Neutrophil (primary cell): Measurements from ENCODE around the gene PRR16.

Source experiments
- H3K27ac ChIP-seq: fragments of 200-600 bp; sonication (generic); 2 replicates; pipeline ENCODE4 v1.5.1; 2016; ENCODE audit warnings: mild to moderate bottlenecking, moderate library complexity
- H3K27me3 ChIP-seq: fragments of 200-600 bp; sonication (generic); 2 replicates; pipeline ENCODE4 v1.6.0; 2016; ENCODE audit warnings: mild to moderate bottlenecking
- H3K36me3 ChIP-seq: fragments of 200-600 bp; sonication (generic); 2 replicates; pipeline ENCODE4 v1.5.1; 2017
- H3K4me1 ChIP-seq, 2 experiments: fragments of 200-600 bp in 1 of 2; sonication (generic) in 1 of 2; 1 replicate in 1 of 2; 2 replicates in 1 of 2; pipeline versions ENCODE4 v1.5.1 to v1.6.1; 2013 to 2016; ENCODE audit warnings: low read depth in 1 of 2, low read length in 1 of 2, mild to moderate bottlenecking in 1 of 2, moderate library complexity in 1 of 2; ENCODE audit not compliant: control insufficient read depth in 1 of 2, insufficient read depth in 1 of 2
- H3K4me3 ChIP-seq, 2 experiments: fragments of 200-600 bp in 1 of 2; sonication (generic) in 1 of 2; 1 replicate in 1 of 2; 2 replicates in 1 of 2; pipeline ENCODE4 v1.5.1; 2013 to 2016; ENCODE audit warnings: low read depth in 1 of 2, low read length in 1 of 2, mild to moderate bottlenecking in 1 of 2, moderate library complexity in 1 of 2
- H3K9me3 ChIP-seq: fragments of 200-600 bp; sonication (generic); 2 replicates; pipeline ENCODE4 v1.5.1; 2016
- CTCF ChIP-seq: fragments of 200-600 bp; sonication (generic); IDR thresholded peaks from 2 replicates; pipeline ENCODE4 v1.5.1; 2016; ENCODE audit warnings: antibody characterized with exemption

Gene PRR16

GRCh38 chr5:120550358-120550757, 86.3 kb downstream of the PRR16 start:
- Histone ChIP-seq H3K4me1 (no peaks in the 10 kb centered on the region), H3K4me3 (no peak overlapping the region), H3K9me3 (no peaks in the 10 kb centered on the region), H3K36me3 (no peaks in the 10 kb centered on the region), H3K27ac (no peak overlapping the region), H3K27me3 (no peaks in the 10 kb centered on the region)
- TF ChIP-seq CTCF = no peak

GRCh38 chr5:120552638-120553037, 88.5 kb downstream of the PRR16 start:
- H3K27ac ChIP-seq = no peak overlapping the region
- no peaks in the 10 kb centered on the region for H3K27me3 ChIP-seq
- H3K4me1 ChIP-seq = no peaks in the 10 kb centered on the region
- no peaks in the 10 kb centered on the region for H3K9me3 ChIP-seq
- H3K4me3 ChIP-seq = no peak overlapping the region
- TF ChIP-seq CTCF = no peak
- H3K36me3 ChIP-seq = no peaks in the 10 kb centered on the region

- no peak overlapping the region for H3K27ac ChIP-seq
- no peak for TF ChIP-seq CTCF
These were observed 91.2 kb downstream of the PRR16 start for GRCh38 chr5:120555345-120555744.

GRCh38 chr5:120564013-120564412, 99.9 kb downstream of the PRR16 start:
- Histone ChIP-seq H3K27ac (no peak overlapping the region), H3K27me3 (no peaks in the 10 kb centered on the region), H3K4me1 (no peaks in the 10 kb centered on the region), H3K4me3 (no peak overlapping the region), H3K9me3 (no peaks in the 10 kb centered on the region), H3K36me3 (no peaks in the 10 kb centered on the region)
- TF ChIP-seq CTCF = no peak

More at GRCh38 chr5:120555345-120555744, 91.2 kb downstream of the PRR16 start:
- no peak overlapping the region for H3K4me3 ChIP-seq
- no peaks in the 10 kb centered on the region for H3K27me3 ChIP-seq
- no peaks in the 10 kb centered on the region for H3K36me3 ChIP-seq
- no peaks in the 10 kb centered on the region for H3K9me3 ChIP-seq
- no peaks in the 10 kb centered on the region for H3K4me1 ChIP-seq

- H3K4me3 ChIP-seq = no peak overlapping the region
- no peak for TF ChIP-seq CTCF
- H3K27ac ChIP-seq = no peak overlapping the region
- H3K36me3 ChIP-seq = no peaks in the 10 kb centered on the region
- no peaks in the 10 kb centered on the region for H3K9me3 ChIP-seq
- H3K27me3 ChIP-seq = no peaks in the 10 kb centered on the region
- H3K4me1 ChIP-seq = no peaks in the 10 kb centered on the region
These were observed 103.0 kb downstream of the PRR16 start for GRCh38 chr5:120567066-120567465.

GRCh38 chr5:120567921-120568320, 103.8 kb downstream of the PRR16 start:
- Histone ChIP-seq H3K4me3 (no peak overlapping the region), H3K9me3 (no peaks in the 10 kb centered on the region), H3K4me1 (no peaks in the 10 kb centered on the region), H3K27ac (no peak overlapping the region), H3K36me3 (no peaks in the 10 kb centered on the region), H3K27me3 (no peaks in the 10 kb centered on the region)
- TF ChIP-seq CTCF = no peak
